ENCODE results near the gene TRPV3. TPM values are rescaled to one million over a fixed set of nuclear protein-coding genes. Genes with fewer than 3 reads are reported as not detected.

The TRPV3 gene
- total and polyA plus RNA-seq, 2 experiments from 2014 or later = 0.15 to 0.69 TPM

DNA sequence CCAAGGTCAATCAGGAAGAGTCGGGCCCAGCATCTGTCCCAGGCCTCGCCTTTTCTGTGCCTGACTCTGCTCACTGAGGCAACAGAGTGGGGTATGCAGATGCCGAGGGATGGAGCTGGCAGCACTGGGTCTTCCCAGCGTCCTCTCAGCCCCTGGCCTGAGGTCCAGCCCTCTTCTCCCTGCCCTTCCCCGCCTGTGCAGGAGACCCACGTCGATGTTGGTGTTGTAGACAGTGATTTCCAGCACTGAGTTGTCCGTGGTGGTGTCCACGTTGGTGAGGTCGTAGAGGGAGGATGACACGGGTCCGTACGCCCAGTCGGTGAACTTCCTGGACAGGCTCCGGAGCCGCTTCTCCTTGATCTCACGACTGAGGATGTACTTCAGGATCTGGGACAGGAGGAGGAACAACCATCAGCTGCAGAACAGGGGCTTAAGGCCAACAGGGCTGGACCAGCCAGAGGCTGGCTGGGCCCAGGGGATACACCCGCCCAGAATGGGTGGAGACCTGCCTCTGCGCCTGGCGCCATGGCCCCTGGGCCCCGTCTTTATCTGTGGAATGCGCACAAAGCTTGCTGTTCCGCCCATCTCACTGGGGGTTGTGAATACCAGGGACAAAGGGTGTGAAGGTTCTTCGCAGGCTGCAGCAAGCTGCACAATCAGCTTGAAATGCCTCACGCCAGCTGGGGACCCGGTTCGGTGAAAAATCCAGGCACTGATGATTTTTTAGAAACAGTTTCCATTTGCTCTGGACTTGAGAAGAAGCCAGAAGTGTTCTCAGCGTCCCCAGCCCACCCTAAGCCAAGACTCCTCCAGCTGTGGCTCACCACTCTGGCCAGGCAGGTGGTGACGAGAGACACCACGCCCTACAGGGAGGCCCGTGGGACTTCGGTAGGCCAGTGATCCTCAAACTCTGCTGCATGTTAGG is 27.5 kb downstream of the TRPV3 start (continued):
- TF ChIP-seq, protein P1, sequence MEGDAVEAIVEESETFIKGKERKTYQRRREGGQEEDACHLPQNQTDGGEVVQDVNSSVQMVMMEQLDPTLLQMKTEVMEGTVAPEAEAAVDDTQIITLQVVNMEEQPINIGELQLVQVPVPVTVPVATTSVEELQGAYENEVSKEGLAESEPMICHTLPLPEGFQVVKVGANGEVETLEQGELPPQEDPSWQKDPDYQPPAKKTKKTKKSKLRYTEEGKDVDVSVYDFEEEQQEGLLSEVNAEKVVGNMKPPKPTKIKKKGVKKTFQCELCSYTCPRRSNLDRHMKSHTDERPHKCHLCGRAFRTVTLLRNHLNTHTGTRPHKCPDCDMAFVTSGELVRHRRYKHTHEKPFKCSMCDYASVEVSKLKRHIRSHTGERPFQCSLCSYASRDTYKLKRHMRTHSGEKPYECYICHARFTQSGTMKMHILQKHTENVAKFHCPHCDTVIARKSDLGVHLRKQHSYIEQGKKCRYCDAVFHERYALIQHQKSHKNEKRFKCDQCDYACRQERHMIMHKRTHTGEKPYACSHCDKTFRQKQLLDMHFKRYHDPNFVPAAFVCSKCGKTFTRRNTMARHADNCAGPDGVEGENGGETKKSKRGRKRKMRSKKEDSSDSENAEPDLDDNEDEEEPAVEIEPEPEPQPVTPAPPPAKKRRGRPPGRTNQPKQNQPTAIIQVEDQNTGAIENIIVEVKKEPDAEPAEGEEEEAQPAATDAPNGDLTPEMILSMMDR (conservative IDR thresholded peaks at IDR 0.05; ENCODE audit: low read depth in 2 of 2) = no peak
- TF ChIP-seq, protein P2, sequence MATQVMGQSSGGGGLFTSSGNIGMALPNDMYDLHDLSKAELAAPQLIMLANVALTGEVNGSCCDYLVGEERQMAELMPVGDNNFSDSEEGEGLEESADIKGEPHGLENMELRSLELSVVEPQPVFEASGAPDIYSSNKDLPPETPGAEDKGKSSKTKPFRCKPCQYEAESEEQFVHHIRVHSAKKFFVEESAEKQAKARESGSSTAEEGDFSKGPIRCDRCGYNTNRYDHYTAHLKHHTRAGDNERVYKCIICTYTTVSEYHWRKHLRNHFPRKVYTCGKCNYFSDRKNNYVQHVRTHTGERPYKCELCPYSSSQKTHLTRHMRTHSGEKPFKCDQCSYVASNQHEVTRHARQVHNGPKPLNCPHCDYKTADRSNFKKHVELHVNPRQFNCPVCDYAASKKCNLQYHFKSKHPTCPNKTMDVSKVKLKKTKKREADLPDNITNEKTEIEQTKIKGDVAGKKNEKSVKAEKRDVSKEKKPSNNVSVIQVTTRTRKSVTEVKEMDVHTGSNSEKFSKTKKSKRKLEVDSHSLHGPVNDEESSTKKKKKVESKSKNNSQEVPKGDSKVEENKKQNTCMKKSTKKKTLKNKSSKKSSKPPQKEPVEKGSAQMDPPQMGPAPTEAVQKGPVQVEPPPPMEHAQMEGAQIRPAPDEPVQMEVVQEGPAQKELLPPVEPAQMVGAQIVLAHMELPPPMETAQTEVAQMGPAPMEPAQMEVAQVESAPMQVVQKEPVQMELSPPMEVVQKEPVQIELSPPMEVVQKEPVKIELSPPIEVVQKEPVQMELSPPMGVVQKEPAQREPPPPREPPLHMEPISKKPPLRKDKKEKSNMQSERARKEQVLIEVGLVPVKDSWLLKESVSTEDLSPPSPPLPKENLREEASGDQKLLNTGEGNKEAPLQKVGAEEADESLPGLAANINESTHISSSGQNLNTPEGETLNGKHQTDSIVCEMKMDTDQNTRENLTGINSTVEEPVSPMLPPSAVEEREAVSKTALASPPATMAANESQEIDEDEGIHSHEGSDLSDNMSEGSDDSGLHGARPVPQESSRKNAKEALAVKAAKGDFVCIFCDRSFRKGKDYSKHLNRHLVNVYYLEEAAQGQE (IDR thresholded peaks at IDR 0.05; ENCODE audit: unreplicated experiment) = no peak
- TF ChIP-seq ZNF331 (CRISPR knock-in tag; IDR thresholded peaks at IDR 0.05; ENCODE audit: low read depth) (no peak), CREB1 (CRISPR knock-in tag; IDR thresholded peaks at IDR 0.05; ENCODE audit: low read depth) (no peak), EZH2phosphoT487 (IDR thresholded peaks at IDR 0.05; ENCODE audit: unreplicated experiment) (no peak), ZNF114 (CRISPR knock-in tag; IDR thresholded peaks at IDR 0.05) (no peak)
- TF ChIP-seq, protein P3, sequence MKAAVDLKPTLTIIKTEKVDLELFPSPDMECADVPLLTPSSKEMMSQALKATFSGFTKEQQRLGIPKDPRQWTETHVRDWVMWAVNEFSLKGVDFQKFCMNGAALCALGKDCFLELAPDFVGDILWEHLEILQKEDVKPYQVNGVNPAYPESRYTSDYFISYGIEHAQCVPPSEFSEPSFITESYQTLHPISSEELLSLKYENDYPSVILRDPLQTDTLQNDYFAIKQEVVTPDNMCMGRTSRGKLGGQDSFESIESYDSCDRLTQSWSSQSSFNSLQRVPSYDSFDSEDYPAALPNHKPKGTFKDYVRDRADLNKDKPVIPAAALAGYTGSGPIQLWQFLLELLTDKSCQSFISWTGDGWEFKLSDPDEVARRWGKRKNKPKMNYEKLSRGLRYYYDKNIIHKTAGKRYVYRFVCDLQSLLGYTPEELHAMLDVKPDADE (IDR thresholded peaks at IDR 0.05) = no peak

DNA sequence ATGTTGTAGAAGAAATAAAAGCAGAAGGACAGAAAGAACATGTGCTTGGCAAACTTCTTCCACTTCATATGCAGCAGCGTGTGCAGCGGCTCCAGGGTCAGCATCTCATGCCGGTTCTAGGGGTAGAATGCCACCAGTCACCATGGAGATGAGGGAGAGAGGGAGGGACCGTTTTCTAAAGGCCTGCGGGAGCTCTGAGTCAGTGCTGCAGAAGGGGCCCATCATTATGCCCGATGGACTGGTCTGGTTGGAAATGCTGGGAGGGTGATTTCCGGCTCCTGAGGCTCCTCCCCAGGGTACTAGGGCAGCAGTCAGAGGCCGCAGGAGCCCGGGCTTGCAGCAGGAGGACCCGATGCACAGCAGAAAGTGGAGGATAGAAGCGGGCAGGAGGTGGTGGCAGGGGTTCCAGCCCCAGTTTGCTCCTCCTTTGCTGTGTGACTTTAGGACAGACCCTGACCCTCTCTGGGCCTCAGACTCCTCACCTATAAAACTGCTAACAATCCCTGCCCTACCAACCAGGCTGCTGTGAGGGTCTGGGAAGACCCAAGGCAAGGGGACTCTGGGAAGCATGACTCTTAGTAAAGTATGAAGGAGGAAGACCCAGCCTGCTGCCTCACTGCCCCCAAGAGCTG is 28.6 kb downstream of the TRPV3 start:
- Histone ChIP-seq H3K36me3 (ENCODE audit: insufficient read depth) (no peaks in the 10 kb centered on the region), H3F3A (replicated peaks; ENCODE audit: low read depth) (no peaks in the 10 kb centered on the region), H3K4me3 (no peak overlapping the region), H3K4me1 (ENCODE audit: insufficient read depth) (no peaks in the 10 kb centered on the region), H4K20me1 (replicated peaks; ENCODE audit: insufficient read depth) (no peaks in the 10 kb centered on the region), H3K27me3 (ENCODE audit: insufficient read depth) (no peaks in the 10 kb centered on the region), H3K9me2 (ENCODE audit: insufficient read depth) (no peaks in the 10 kb centered on the region), H3K79me2 (replicated peaks; ENCODE audit: insufficient read depth) (no peaks in the 10 kb centered on the region), H3K4me2 (no peak overlapping the region), H3K27ac (ENCODE audit: low read depth) (no peak overlapping the region), H2AFZ (no peak overlapping the region)
- ATAC-seq = no peak
- H3K4me3 Mint-ChIP-seq = no peak overlapping the region
- no peaks in the 10 kb centered on the region; the same call in 2 of the 3 replicates for H3K9me3 Mint-ChIP-seq
- no peak for DNase-seq (ENCODE audit: low spot score)
- H3K27me3 Mint-ChIP-seq (ENCODE audit: insufficient read depth, low read depth, poor library complexity) = peaks cover 3% of the 10 kb centered on the region
- H3K27ac Mint-ChIP-seq = no peak overlapping the region
- no peaks in the 10 kb centered on the region; the same call in 2 of the 3 replicates for H3K36me3 Mint-ChIP-seq (ENCODE audit: low read depth)
- peaks cover 8% of the 10 kb centered on the region; the same call in 2 of the 3 replicates for H3K4me1 Mint-ChIP-seq
- no peak for TF ChIP-seq ZNF114 (CRISPR knock-in tag; IDR thresholded peaks at IDR 0.05)
- TF ChIP-seq, protein P3 (IDR thresholded peaks at IDR 0.05) = no peak
- TF ChIP-seq, protein P4, sequence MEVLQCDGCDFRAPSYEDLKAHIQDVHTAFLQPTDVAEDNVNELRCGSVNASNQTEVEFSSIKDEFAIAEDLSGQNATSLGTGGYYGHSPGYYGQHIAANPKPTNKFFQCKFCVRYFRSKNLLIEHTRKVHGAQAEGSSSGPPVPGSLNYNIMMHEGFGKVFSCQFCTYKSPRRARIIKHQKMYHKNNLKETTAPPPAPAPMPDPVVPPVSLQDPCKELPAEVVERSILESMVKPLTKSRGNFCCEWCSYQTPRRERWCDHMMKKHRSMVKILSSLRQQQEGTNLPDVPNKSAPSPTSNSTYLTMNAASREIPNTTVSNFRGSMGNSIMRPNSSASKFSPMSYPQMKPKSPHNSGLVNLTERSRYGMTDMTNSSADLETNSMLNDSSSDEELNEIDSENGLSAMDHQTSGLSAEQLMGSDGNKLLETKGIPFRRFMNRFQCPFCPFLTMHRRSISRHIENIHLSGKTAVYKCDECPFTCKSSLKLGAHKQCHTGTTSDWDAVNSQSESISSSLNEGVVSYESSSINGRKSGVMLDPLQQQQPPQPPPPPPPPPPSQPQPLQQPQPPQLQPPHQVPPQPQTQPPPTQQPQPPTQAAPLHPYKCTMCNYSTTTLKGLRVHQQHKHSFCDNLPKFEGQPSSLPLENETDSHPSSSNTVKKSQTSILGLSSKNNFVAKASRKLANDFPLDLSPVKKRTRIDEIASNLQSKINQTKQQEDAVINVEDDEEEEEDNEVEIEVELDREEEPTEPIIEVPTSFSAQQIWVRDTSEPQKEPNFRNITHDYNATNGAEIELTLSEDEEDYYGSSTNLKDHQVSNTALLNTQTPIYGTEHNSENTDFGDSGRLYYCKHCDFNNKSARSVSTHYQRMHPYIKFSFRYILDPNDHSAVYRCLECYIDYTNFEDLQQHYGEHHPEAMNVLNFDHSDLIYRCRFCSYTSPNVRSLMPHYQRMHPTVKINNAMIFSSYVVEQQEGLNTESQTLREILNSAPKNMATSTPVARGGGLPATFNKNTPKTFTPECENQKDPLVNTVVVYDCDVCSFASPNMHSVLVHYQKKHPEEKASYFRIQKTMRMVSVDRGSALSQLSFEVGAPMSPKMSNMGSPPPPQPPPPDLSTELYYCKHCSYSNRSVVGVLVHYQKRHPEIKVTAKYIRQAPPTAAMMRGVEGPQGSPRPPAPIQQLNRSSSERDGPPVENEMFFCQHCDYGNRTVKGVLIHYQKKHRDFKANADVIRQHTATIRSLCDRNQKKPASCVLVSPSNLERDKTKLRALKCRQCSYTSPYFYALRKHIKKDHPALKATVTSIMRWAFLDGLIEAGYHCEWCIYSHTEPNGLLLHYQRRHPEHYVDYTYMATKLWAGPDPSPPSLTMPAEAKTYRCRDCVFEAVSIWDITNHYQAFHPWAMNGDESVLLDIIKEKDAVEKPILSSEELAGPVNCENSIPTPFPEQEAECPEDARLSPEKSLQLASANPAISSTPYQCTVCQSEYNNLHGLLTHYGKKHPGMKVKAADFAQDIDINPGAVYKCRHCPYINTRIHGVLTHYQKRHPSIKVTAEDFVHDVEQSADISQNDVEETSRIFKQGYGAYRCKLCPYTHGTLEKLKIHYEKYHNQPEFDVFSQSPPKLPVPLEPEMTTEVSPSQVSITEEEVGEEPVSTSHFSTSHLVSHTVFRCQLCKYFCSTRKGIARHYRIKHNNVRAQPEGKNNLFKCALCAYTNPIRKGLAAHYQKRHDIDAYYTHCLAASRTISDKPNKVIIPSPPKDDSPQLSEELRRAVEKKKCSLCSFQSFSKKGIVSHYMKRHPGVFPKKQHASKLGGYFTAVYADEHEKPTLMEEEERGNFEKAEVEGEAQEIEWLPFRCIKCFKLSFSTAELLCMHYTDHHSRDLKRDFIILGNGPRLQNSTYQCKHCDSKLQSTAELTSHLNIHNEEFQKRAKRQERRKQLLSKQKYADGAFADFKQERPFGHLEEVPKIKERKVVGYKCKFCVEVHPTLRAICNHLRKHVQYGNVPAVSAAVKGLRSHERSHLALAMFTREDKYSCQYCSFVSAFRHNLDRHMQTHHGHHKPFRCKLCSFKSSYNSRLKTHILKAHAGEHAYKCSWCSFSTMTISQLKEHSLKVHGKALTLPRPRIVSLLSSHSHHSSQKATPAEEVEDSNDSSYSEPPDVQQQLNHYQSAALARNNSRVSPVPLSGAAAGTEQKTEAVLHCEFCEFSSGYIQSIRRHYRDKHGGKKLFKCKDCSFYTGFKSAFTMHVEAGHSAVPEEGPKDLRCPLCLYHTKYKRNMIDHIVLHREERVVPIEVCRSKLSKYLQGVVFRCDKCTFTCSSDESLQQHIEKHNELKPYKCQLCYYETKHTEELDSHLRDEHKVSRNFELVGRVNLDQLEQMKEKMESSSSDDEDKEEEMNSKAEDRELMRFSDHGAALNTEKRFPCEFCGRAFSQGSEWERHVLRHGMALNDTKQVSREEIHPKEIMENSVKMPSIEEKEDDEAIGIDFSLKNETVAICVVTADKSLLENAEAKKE (CRISPR knock-in tag; IDR thresholded peaks at IDR 0.05) = no peak
